H1 (cell line): Measurements from ENCODE around the gene SRRM3. TPM values are rescaled to one million over a fixed set of nuclear protein-coding genes. Genes with fewer than 3 reads are reported as not detected.

Experiments used
- CTCF ChIA-PET: fragments of 300-600 bp; sonication (Branson Sonifier 250); formaldehyde crosslinking; loops from one replicate; lab custom pipeline; 2021; ENCODE audit not compliant: partially characterized antibody; lab: Charles Lee
- POLR2A ChIA-PET: fragments of 300-600 bp; sonication (Branson Sonifier 250); formaldehyde crosslinking; loops from one replicate; lab custom pipeline; 2021; ENCODE audit warnings: inconsistent platforms; ENCODE audit not compliant: partially characterized antibody; lab: Charles Lee
- DNase-seq, 2 experiments: peaks; one replicate each; pipeline versions ENCODE4 v3.0.0 to v3.0.0-alpha.2; 2010 to 2022; ENCODE audit warnings: low spot score in 2 of 2, low read depth in 1 of 2, mixed read lengths in 1 of 2
- FAIRE-seq: peaks from 2 replicates; lab custom pipeline; 2011; peaks lifted over from hg19 to GRCh38; lab: Jason Lieb, UNC
- H2AFZ ChIP-seq: 2 replicates; pipeline ENCODE4 v1.8.1; 2012; ENCODE audit warnings: low read length, inconsistent platforms
- H2AK5ac ChIP-seq: 2 replicates; pipeline ENCODE4 v1.6.1; 2013; ENCODE audit warnings: low read depth, low read length
- H2BK120ac ChIP-seq: replicated peaks from 2 replicates; pipeline ENCODE3; 2013; ENCODE audit warnings: low read depth, low read length, inconsistent platforms
- H2BK12ac ChIP-seq: 2 replicates; pipeline ENCODE4 v1.6.1; 2013; ENCODE audit warnings: low read depth, low read length
- H2BK15ac ChIP-seq: 2 replicates; pipeline ENCODE4 v1.6.1; 2013; ENCODE audit warnings: low read length
- H2BK20ac ChIP-seq: 2 replicates; pipeline ENCODE4 v1.6.1; 2013; ENCODE audit warnings: low read length
- H2BK5ac ChIP-seq: 2 replicates; pipeline ENCODE4 v1.6.1; 2013; ENCODE audit warnings: low read depth, low read length
- H3K14ac ChIP-seq: 2 replicates; pipeline ENCODE4 v1.6.1; 2013; ENCODE audit warnings: inconsistent platforms; ENCODE audit not compliant: insufficient read length
- H3K18ac ChIP-seq: 2 replicates; pipeline ENCODE4 v1.6.1; 2013; ENCODE audit warnings: low read length; ENCODE audit errors: extremely low read depth
- H3K23ac ChIP-seq: 2 replicates; pipeline ENCODE4 v1.6.1; 2013; ENCODE audit warnings: inconsistent platforms; ENCODE audit not compliant: insufficient read length
- H3K23me2 ChIP-seq: 2 replicates; pipeline ENCODE4 v1.6.1; 2013; ENCODE audit warnings: low read depth, low read length
- H3K27ac ChIP-seq: 2 replicates; pipeline ENCODE4 v1.6.1; 2011; ENCODE audit warnings: low read depth, low read length, inconsistent platforms
- H3K27me3 ChIP-seq, 4 experiments: replicated peaks in 1 of 4; 1 replicate in 1 of 4; 2 replicates in 3 of 4; pipeline versions ENCODE4 v1.6.1 to v1.8.1; 2011 to 2013; ENCODE audit warnings: low read length in 3 of 4, mild to moderate bottlenecking in 3 of 4, inconsistent platforms in 2 of 4, mixed read lengths in 2 of 4, moderate library complexity in 1 of 4; ENCODE audit not compliant: control insufficient read depth in 3 of 4, insufficient read depth in 3 of 4; ENCODE audit errors: extremely low read depth in 1 of 4
- H3K36me3 ChIP-seq, 4 experiments: 2 replicates each; pipeline versions ENCODE4 v1.6.1 to v1.8.1; 2011 to 2013; ENCODE audit warnings: mild to moderate bottlenecking in 4 of 4, low read length in 3 of 4, moderate library complexity in 2 of 4, control low read depth in 1 of 4, inconsistent platforms in 1 of 4; ENCODE audit not compliant: insufficient read depth in 4 of 4, control insufficient read depth in 2 of 4
- H3K4ac ChIP-seq: replicated peaks from 2 replicates; pipeline ENCODE3; 2013; ENCODE audit warnings: low read length, low read depth, mixed read lengths, inconsistent platforms; ENCODE audit not compliant: insufficient read length
- H3K4me1 ChIP-seq, 4 experiments: replicated peaks in 1 of 4; 1 replicate in 1 of 4; 2 replicates in 3 of 4; pipeline versions ENCODE4 v1.6.1 to v1.8.1; 2011 to 2013; ENCODE audit warnings: low read length in 3 of 4, inconsistent platforms in 2 of 4, mixed read lengths in 1 of 4; ENCODE audit not compliant: insufficient read depth in 4 of 4, control insufficient read depth in 3 of 4
- H3K4me2 ChIP-seq, 2 experiments: 2 replicates each; pipeline versions ENCODE4 v1.6.1 to v1.8.1; 2011 to 2013; ENCODE audit warnings: low read depth in 2 of 2, low read length in 2 of 2, control low read depth in 1 of 2, inconsistent platforms in 1 of 2, mild to moderate bottlenecking in 1 of 2; ENCODE audit not compliant: insufficient read depth in 1 of 2
- H3K4me3 ChIP-seq, 4 experiments: fragments of 200-600, 300-600 bp in 1 of 4; sonication (generic), shearing (Covaris generic), sonication (Bioruptor Twin) in 1 of 4; 2 replicates each; pipeline versions ENCODE4 v1.5.1 to v1.8.1; 2011 to 2016; ENCODE audit warnings: low read length in 4 of 4, low read depth in 3 of 4, control low read depth in 2 of 4, inconsistent platforms in 2 of 4, mild to moderate bottlenecking in 2 of 4, mixed read lengths in 1 of 4, moderate library complexity in 1 of 4; ENCODE audit not compliant: insufficient read depth in 2 of 4; ENCODE audit errors: extremely low read depth in 1 of 4
- H3K56ac ChIP-seq: replicated peaks from 2 replicates; pipeline ENCODE3; 2013; ENCODE audit warnings: low read depth, mild to moderate bottlenecking, mixed read lengths, low read length, inconsistent platforms; ENCODE audit not compliant: insufficient read length
- H3K79me1 ChIP-seq: 2 replicates; pipeline ENCODE4 v1.6.1; 2013; ENCODE audit warnings: low read depth, low read length, control low read depth
- H3K79me2 ChIP-seq, 2 experiments: 2 replicates each; pipeline versions ENCODE4 v1.6.1 to v1.8.1; 2012 to 2013; ENCODE audit warnings: low read length in 2 of 2, mild to moderate bottlenecking in 2 of 2, inconsistent platforms in 1 of 2; ENCODE audit not compliant: insufficient read depth in 2 of 2, control insufficient read depth in 1 of 2
- H3K9ac ChIP-seq, 4 experiments: replicated peaks in 1 of 4; 1 replicate in 1 of 4; 2 replicates in 3 of 4; pipeline versions ENCODE4 v1.6.1 to v1.8.1; 2011 to 2013; ENCODE audit warnings: low read depth in 3 of 4, low read length in 3 of 4, control low read depth in 2 of 4, mild to moderate bottlenecking in 2 of 4, moderate library complexity in 2 of 4, inconsistent platforms in 1 of 4; ENCODE audit errors: extremely low read depth in 1 of 4
- H3K9me3 ChIP-seq, 2 experiments: 2 replicates each; pipeline versions ENCODE4 v1.6.1 to v1.8.1; 2012 to 2013; ENCODE audit warnings: mild to moderate bottlenecking in 2 of 2, moderate library complexity in 2 of 2, control low read depth in 1 of 2, inconsistent platforms in 1 of 2, low read depth in 1 of 2, low read length in 1 of 2, mixed read lengths in 1 of 2; ENCODE audit not compliant: insufficient read depth in 2 of 2
- H4K20me1 ChIP-seq, 2 experiments: replicated peaks in 1 of 2; 2 replicates each; pipeline versions ENCODE3 to v1.8.1; 2011 to 2013; ENCODE audit warnings: inconsistent platforms in 2 of 2, low read length in 2 of 2, mild to moderate bottlenecking in 1 of 2; ENCODE audit not compliant: insufficient read depth in 2 of 2, control insufficient read depth in 1 of 2
- H4K5ac ChIP-seq: 2 replicates; pipeline ENCODE4 v1.6.1; 2013; ENCODE audit warnings: low read length, low read depth, mixed read lengths, inconsistent platforms; ENCODE audit not compliant: insufficient read length
- H4K8ac ChIP-seq: 2 replicates; pipeline ENCODE4 v1.8.0; 2013; ENCODE audit warnings: mild to moderate bottlenecking, moderate library complexity, low read length, inconsistent platforms; ENCODE audit not compliant: insufficient read depth; ENCODE audit errors: extremely low read depth
- H4K91ac ChIP-seq: replicated peaks from 2 replicates; pipeline ENCODE3; 2013; ENCODE audit warnings: low read length, mixed read lengths, inconsistent platforms; ENCODE audit not compliant: insufficient read length
- CREB1 ChIP-seq: IDR thresholded peaks from 2 replicates; pipeline ENCODE4 v1.6.1; 2012; ENCODE audit warnings: inconsistent platforms
- MAFK ChIP-seq: IDR thresholded peaks from 2 replicates; pipeline ENCODE4 v1.6.1; 2012; ENCODE audit warnings: low read depth, mild to moderate bottlenecking, improper control_type of control experiment, low read length
- NANOG ChIP-seq: IDR thresholded peaks from 2 replicates; pipeline ENCODE4 v1.6.1; 2011; ENCODE audit warnings: low read length, low read depth, mild to moderate bottlenecking, inconsistent platforms; ENCODE audit not compliant: insufficient read depth, poor library complexity, severe bottlenecking
- RXRA ChIP-seq: IDR thresholded peaks from 2 replicates; pipeline ENCODE4 v1.6.1; 2011; ENCODE audit warnings: low read depth, mild to moderate bottlenecking, low read length, moderate library complexity; ENCODE audit not compliant: insufficient read depth
- SIN3A ChIP-seq, 2 experiments: IDR thresholded peaks in 1 of 2; conservative IDR thresholded peaks in 1 of 2; 2 replicates each; pipeline ENCODE4 v1.6.1; 2011 to 2012; ENCODE audit warnings: low read length in 2 of 2, improper control_type of control experiment in 1 of 2, low read depth in 1 of 2, mild to moderate bottlenecking in 1 of 2
- SIX5 ChIP-seq: IDR thresholded peaks from 2 replicates; pipeline ENCODE4 v1.6.1; 2011; ENCODE audit warnings: mild to moderate bottlenecking, low read depth, low read length
- TBP ChIP-seq: IDR thresholded peaks from 2 replicates; pipeline ENCODE4 v1.6.1; 2011; ENCODE audit warnings: low read depth, low read length, improper control_type of control experiment
- WGBS, 2 experiments: shearing (Covaris generic) in 1 of 2; methylation state at CpG; one replicate each; pipeline versions ENCODE4 v1.1.6 to v1.1.7; 2013 to 2015; ENCODE audit warnings: low lambda C conversion rate in 2 of 2, mixed read lengths in 2 of 2, inconsistent platforms in 1 of 2, low coverage in 1 of 2, missing lambda C conversion rate in 1 of 2; ENCODE audit not compliant: insufficient replicate concordance in 2 of 2, insufficient coverage in 1 of 2, insufficient read length in 1 of 2; ENCODE audit errors: extremely low coverage in 1 of 2, missing lambda C conversion rate in 1 of 2; 5-methylcytosine and 5-hydroxymethylcytosine counted together
- polyA plus RNA-seq, 7 experiments: library from polyadenylated mRNA; depleted of rRNA in 3 of 7; stranded (reverse) in 5 of 7; unstranded in 2 of 7; fragments of >200 nt in 5 of 7; fragments of 200-250 nt in 2 of 7; gene quantifications; 1 replicate in 5 of 7; 2 replicates in 1 of 7; 4 replicates in 1 of 7; pipeline versions ENCODE4 v1.2.1 to v1.2.3, GENCODE V29; 2011 to 2013; ENCODE audit warnings: missing spikeins in 2 of 7, mixed read lengths in 2 of 7
- total RNA-seq: library from RNA; stranded (reverse); fragmentation: NEBNext Ultra II Directional; extraction: Animal tissue kit (Norgen Biotek cat#: 25700); gene quantifications from 2 replicates; pipeline ENCODE4 v1.2.1, GENCODE V29; 2021
- TF ChIP-seq, protein P1 (sequence below): IDR thresholded peaks from 2 replicates; pipeline ENCODE4 v1.6.1; 2012; ENCODE audit warnings: inconsistent platforms

Gene SRRM3
- total and polyA plus RNA-seq, 2 of the 8 experiments (the other 6 are each of a cell fraction or from before 2014, with no cell fraction given) = 10.4 to 17.4 TPM

DNA sequence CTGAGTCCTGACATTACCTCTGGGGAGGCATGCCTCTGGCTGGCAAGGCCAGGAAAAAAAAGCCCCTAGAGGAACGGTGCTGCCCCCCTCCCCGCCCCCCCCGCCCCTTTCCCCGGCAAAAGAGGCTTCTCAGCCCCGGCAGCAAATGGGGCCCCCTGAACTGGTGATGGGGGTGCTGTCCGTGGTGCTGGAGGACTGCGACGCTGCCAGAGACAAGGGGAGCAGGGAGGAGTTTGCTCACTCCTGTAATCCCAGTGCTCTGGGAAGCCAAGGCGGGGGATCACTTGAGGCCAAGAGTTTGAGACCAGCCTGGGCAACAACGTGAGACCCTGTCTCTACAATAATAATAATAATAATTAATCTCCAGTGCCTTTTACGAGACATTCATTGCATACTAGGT, 23.7 kb downstream of the SRRM3 start:
- Histone ChIP-seq H4K8ac (no peak overlapping the region), H4K20me1 (no peaks in the 10 kb centered on the region), H2BK5ac (no peak overlapping the region), H3K4me1 (peaks cover 9 to 22% (median 10%) of the 10 kb centered on the region in 4 experiments), H3K4ac (no peak overlapping the region), H3K79me1 (no peaks in the 10 kb centered on the region), H3K36me3 (no peaks in the 10 kb centered on the region), H3K56ac (no peak overlapping the region), H3K4me3 (no peak overlapping the region), H2BK15ac (no peak overlapping the region), H3K14ac (no peak overlapping the region), H2AK5ac (no peak overlapping the region), H4K91ac (no peak overlapping the region), H3K4me2 (peak overlapping the region; percentile 27 to 31; a peak in 1 of 4 replicates), H2BK20ac (no peak overlapping the region), H3K9ac (no peak overlapping the region), H2BK12ac (no peak overlapping the region), H3K79me2 (no peaks in the 10 kb centered on the region), H3K23ac (no peak overlapping the region), H2BK120ac (no peak overlapping the region), H3K18ac (no peak overlapping the region), H3K23me2 (no peaks in the 10 kb centered on the region), H4K5ac (no peak overlapping the region), H3K27ac (no peak overlapping the region), H3K9me3 (no peaks in the 10 kb centered on the region), H3K27me3 (no peaks in the 10 kb centered on the region), H2AFZ (no peak overlapping the region)
- 21% methylated on average over 9 of the region's 11 CpGs; no CpG with 5 or more reads in 1 of the 2 experiments for WGBS, 2 experiments
- ChIA-PET POLR2A (interaction anchor here (1.0 to 6.4 kb wide), 6 partner anchors 9 to 32 kb away, joined by 3 to 41 read pairs (median 4); no protein-coding TSS in a partner anchor), CTCF (interaction anchor here (0.9 to 5.7 kb wide), 8 partner anchors 8 to 47 kb away, joined by 3 to 41 read pairs (median 4); partner anchors contain the start of gene SRRM3)
- FAIRE-seq (no peak), DNase-seq (peak in 1 of 2 experiments; percentile 87)
- TF ChIP-seq SIX5 (no peak), RXRA (no peak), TBP (no peak), CREB1 (peak; percentile 30; the same call in 1 of the 2 replicates), NANOG (peak; percentile 56), MAFK (no peak), SIN3A (conservative IDR thresholded peaks at IDR 0.05 in 1 of 2, IDR thresholded peaks at IDR 0.05 in 1 of 2; ENCODE audit: low read depth in 1 of 2, low read length in 2 of 2) (peak; percentile 50 to 83; a peak in 2 of 4 replicates)
- TF ChIP-seq, protein P1, sequence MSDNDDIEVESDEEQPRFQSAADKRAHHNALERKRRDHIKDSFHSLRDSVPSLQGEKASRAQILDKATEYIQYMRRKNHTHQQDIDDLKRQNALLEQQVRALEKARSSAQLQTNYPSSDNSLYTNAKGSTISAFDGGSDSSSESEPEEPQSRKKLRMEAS = 0 out of 2 replicates have a peak, but pooled peaks have one; percentile 29
